Ramos (cell line): ENCODE results near the gene CD70.
"Not testable (repeated sequence)": the region's sequence is repeated elsewhere in the genome, so short reads cannot be mapped to it uniquely, and the experiment has no call there.

Experiments used
- in situ Hi-C: fragments of 300-500 bp; cut with MboI; formaldehyde crosslinking; loops from one replicate; pipeline ENCODE4 v1.14.3; 2022; ENCODE audit warnings: low sequenced_read_pairs; ENCODE audit not compliant: unreplicated experiment

The CD70 gene, protein sequence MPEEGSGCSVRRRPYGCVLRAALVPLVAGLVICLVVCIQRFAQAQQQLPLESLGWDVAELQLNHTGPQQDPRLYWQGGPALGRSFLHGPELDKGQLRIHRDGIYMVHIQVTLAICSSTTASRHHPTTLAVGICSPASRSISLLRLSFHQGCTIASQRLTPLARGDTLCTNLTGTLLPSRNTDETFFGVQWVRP

DNA sequence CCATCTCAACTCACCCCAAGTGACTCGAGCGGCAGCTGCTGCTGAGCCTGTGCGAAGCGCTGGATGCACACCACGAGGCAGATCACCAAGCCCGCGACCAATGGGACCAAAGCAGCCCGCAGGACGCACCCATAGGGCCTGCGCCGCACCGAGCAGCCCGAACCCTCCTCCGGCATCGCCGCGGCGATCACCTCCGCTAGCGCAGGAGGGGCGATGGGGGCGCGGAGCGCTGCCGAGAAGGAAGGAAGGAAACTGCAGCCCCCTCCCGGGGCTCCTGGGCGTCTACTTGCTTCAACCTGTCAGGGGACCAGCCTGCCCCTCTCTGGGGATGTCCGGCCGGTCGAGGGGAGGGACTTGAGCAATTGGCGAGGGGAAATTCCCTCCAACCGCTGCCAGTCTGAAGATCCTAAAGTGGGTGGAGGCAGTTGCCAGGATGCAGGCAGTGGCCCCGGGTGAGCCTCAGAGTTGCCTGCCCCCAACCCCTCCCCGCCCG lies at the start of gene CD70:
CD70 (minus strand) TSS at position 324 of the 493 bp plus-strand sequence; CDS start at position 176, 148 bp downstream.
- in situ Hi-C loops: no loop called here

DNA sequence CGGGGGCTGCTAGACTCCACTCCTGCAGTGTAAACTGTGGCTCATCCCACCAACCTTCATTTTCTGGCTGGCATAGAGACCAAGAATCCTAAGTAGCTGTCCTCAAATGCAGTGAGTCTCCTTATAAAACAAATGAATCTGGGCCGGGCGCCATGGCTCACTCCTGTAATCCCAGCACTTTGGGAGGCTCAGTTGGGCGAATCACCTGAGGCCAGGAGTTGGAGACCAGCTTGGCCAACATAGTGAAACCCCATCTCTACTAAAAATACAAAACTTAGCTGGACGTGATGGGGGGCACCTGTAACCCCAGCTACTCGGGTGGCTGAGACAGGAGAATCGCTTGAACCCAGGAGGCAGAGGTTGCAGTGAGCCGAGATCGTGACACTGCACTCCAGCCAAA lies 49.4 kb upstream of the CD70 start:
- in situ Hi-C loops: not testable (repeated sequence)

DNA sequence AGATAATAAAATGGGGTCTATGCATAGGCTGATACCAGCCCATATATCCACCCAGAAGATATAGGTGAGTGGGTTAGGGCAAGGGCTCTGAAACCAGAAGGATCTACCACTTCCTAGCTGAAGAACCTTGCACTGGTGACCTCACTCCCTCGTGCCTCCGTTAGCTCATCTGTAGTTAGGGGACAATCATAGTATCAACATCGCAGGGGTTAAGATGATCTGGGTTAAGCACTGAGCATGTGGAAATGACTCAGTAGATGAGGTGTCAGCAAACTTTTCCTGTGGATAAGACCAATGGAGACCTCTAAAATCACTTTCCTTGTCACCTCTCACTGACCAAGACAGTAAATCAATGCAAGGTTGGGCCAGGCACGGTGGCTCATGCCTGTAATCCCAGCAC lies 48.5 kb upstream of the CD70 start:
- in situ Hi-C loops: no loop called here

DNA sequence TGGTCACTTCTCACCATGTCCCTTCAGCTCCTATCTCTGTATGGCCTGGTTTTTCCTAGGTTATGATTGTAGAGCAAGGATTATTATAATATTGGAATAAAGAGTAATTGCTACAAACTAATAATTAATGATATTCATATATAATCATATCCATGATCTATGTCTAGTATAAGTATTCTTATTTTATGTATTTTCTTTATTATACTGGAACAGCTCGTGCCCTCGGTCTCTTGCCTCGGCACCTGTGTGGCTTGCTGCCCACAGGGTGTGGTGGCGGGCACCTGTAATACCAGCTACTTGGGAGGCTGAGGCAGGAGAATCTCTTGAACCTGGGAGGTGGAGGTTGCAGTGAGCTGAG lies 42.5 kb upstream of the CD70 start:
- in situ Hi-C loops: loop anchor here (5.0 kb wide), 1 partner anchor 116 kb away; no protein-coding TSS in a partner anchor

DNA sequence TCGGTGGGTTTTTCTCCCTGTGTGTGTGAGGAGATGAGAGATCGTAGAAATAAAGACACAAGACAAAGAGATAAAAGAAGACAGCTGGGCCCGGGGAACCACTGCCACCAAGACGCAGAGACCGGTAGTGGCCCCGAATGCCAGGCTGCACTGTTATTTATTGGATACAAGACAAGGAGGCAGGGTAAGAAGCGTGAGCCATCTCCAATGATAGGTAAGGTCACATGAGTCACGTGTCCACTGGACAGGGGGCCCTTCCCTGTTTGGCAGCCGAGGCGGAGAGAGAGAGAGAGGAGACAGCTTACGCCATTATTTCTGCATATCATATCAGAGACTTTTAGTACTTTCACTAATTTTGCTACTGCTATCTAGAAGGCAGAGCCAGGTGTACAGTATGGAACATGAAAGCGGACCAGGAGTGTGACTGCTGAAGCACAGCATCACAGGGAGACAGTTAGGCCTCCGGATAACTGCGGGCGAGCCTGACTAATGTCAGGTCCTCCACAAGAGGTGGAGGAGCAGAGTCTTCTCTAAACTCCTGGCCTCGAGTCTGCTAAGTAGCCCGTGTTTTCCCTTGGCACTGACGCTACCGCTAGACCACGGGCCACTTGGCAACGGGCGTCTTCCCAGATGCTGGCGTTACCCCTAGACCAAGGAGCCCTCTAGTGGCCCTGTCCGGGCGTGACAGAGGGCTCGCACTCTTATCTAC lies 42.0 kb upstream of the CD70 start:
- in situ Hi-C loops: loop anchor here (5.0 kb wide), 1 partner anchor 116 kb away; no protein-coding TSS in a partner anchor

DNA sequence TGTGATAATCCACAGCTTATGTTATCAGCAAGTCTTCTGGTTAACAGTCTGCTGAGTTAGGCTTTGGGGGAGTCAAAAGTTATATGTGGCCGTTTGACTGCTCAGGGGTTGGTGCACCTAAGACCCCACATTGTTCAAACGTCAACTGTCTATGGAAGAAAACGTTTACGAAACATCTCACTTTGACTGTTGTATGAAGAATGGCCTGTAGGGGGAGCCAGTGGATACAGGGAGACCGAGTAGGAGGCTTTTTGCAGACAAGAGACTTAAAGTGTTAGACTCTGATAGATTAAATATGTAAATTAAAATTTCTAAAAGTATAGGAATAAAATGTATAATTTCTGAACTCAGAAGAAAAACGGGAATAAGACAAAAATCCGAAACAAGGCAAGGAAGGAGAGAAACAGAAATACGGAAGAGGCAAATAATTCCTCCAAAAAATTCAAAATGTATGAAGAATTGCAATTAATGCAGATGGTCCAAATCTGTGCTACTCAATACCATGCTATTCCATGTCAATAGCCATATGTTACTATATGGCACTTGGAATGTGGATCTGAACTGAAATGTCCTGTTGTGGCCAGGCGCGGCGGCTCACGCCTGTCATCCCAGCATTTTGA lies 41.2 kb upstream of the CD70 start:
- in situ Hi-C loops: loop anchor here (5.0 kb wide), 1 partner anchor 115 kb away; no protein-coding TSS in a partner anchor

DNA sequence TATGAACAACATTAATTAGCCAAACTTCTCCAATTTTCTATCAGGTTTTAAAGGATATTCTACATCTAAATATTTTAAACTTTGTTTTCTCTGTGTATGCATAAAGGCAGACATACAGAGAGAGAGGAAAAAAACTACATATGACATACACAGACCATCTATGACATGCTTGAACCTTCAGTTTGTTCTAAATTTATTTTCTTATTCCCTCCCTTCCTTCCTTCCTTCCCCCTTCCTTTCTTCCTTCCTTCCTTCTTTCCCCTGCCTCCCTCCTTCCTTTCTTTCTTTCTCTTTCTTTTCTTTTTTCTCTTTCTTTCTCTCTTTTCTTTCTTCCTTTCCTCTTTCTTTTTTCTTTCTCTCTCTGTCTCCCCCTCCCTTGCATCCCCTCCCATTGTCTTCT lies 35.8 kb upstream of the CD70 start:
- in situ Hi-C loops: no loop called here

DNA sequence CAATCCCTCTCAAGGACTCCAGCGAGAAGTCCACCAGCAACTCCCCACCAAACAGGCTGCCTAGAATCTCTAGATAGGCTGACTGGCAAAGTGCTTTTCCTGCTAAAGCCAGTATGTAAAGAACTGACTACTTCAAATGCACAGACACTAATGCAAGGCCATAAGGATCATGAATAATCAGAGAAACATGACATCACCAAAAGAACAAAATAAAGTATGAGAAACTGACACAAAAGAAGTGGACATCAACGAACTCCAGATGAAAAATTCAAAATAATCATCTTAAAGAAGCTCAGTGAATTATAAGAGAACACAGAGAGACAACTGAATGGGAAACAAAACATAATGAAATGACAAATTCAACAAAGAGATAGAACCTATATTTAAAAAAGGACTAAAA lies 26.4 kb upstream of the CD70 start:
- in situ Hi-C loops: no loop called here

DNA sequence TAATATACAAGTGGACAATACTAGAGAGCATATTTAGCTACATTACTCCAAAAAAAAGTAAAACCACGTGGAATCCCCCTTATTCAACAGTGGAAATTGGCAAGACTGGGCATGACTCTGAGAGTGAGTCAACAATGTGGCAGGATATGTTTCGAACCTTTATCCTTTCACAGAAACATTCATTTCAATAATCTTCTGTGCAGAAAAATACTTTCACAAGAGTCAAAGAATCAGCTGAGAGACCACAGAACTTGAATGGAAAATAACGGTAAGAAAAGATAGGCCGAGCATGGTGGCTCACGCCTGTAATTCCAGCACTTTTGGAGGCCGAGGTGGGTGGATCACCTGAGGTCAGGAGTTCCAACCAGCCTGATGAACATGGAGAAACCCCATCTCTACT lies 25.1 kb upstream of the CD70 start:
- in situ Hi-C loops: no loop called here

DNA sequence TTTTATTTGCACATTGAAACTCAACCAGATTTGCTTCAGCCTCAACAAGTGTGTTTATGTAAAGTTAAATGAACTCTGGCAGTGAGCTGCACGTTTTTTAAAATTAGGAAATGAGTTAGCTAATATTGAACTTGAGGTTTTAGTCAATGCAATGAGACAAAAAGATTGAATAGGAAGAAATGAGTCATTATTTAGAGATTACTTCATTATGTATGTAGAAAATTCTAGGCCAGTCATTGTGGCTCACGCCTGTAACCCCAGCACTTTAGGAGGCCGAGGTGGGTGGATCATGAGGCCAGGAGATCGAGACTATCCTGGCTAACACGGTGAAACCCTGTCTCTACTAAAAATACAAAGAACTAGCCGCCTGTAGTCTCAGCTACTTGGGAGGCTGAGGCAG lies 22.8 kb upstream of the CD70 start:
- in situ Hi-C loops: no loop called here

DNA sequence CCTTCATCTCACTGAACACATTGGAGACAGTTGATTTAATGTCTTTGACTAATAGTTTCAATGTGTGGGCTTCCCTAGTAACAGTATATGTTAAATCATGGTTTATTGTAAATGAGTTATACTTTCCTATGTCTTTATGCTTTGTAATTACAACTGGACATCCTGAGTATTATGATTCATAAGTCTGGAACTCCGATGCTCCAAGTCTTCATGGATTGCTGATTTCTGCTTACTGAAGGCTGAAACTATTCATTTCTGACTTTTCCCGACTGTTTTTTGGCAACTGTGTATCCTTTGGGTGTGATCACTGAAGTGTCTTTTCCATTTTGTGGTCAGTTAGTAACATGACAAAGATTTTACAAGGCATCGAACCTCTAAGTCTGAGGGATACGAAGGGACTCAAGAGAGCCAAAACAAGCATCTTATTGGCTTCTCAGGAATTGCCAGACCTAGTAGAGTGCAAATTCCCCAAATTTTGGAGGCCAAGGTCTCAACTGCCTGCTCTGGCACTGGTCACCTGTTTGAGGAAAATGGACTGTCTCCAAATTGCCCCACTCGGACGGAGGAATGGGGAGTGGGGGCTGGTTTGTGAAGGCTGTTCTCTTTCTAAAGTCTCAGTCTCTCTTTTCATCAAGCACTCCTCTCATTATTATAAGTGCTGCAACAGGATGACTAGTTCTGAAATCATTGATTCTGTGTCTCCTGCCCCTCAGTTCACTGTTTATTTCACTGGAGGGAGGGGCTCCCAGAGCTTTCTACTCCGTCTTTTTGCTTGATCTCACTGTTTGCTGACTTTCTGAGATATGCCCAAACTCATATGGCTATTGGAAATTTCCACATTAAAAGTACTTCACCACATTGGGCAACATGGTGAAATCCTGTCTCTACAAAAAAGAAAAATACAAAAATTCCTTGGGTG lies 20.2 kb upstream of the CD70 start:
- in situ Hi-C loops: no loop called here

DNA sequence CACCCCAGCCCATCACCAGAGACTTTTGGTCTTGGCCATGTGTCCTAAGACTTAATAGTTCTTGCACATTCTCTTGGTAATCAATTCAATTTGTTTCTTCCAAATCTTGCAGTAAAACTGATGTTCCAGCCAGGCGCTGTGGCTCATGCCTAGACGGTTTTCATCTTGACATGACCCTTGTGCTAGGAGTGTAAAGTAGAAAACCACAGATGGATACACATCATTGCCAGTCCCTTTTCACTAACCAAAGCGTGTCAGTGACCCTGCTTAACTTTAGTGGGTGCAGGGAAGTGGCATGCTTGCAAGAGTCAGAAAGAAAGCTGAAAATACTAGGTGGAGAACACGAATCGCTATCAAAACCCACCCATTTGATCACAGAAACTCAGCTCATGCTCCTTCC lies 18.0 kb upstream of the CD70 start:
- in situ Hi-C loops: no loop called here

DNA sequence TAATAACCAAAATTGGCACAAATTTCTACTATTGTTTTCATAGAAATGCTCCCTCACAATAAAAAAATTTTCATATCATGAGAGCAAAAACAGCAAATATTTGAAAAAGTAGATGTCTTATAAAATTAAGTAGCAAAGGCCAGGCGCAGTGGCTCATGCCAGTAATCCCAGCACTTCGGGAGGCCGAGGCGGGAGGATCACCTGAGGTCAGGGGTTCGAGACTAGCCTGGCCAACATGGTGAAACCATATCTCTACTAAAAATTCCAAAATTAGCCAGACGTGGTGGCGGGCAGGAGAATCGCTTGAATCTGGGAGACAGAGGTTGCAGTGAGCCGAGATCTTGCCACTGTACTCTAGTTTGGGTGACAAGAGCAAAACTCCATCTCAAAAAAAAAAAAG lies 17.2 kb upstream of the CD70 start:
- in situ Hi-C loops: not testable (repeated sequence)

DNA sequence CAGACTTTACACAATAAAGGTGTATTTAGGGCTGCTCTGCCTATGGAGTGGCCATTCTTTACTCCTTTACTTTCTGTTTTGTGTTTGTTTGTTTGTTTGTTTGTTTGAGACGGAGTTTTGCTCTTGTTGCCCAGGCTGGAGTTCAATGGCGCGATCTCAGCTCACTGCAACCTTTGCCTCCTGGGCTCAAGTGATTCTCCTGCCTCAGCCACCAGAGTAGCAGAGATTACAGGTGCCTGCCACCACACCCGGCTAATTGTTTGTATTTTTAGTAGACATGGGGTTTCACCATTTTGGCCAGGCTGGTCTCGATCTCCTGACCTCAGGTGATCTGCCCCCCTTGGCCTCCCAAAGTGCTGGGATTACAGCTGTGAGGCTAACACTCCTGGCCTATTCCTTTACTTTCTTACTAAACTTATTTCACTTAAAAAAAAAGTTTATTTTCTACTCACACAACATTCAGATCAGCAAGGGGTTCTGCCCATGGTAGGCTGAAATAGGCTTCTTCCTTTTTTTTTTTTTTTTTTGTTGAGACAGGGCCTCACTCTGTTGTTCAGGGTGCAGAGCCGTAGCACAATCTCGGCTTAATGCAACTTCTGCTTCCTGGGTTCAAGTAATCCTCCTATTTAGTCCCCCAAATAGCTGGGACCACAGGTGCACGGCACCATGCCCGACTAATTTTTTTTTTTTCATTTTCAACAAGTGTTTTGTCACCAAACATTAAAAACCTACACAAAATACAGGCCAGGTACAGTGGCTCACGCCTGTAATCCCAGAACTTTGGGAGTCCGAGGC lies 15.5 kb upstream of the CD70 start:
- in situ Hi-C loops: not testable (repeated sequence)

DNA sequence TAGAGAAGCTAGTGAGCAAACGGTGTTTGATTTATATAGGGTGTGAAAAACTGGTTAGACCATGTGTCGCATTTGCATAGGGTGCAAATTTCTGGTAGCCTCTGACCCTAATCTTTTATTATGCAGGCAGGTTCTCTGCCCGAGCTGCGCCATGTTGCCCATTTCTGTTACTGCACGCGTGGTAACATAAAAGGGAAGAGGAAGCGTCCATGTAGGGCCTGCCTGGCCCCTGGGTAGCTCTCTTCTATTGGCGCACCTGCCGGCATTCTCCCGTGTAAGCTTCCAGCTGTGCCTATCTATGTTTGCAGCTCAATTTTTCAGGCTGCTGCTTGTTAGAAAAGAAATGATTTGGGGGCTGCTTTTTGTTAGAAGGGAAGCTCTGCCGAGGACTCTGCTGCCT lies 14.0 kb upstream of the CD70 start:
- in situ Hi-C loops: no loop called here

DNA sequence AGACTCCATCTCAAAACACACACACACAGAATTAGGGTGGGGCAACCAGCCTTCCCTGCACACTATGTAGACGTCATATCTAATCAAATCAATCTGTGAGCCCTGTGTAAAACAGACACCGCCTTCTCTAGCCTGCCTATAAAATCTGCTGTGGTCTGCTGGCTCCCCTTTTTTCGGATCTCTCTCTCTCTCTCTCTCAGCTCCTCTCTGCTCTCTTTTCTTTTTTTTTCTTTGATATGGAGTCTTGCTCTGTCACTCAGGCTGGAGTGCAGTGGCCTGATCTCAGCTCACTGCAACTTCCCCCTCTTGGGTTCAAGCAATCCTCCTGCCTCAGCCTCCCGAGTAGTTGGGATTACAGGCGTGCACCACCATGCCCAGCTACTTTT lies 11.8 kb upstream of the CD70 start:
- in situ Hi-C loops: no loop called here

DNA sequence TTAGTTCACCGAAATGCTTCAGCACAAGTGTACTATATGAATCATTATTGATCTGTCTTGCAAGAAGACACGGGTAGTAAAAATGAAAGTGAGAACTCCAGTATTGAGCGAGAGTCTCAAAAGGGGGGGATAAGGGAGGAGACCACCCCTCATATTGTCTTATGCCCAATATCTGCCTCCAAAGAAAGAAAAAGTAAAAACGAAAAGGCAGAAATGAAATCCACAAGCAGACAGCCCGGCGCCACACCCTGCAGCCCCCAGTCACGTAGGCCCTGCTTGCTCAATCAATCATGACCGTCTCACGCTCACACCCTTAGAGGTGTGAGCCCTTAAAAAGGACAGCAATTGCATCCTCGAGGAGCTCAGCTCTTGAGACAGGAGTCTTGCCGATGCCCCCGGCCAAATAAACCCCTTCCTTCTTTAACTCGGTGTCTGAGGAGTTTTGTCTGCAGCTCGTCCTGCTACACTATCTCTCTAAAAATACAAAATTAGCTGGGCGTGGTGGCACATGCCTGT lies 10.6 kb upstream of the CD70 start:
- in situ Hi-C loops: not testable (repeated sequence)

DNA sequence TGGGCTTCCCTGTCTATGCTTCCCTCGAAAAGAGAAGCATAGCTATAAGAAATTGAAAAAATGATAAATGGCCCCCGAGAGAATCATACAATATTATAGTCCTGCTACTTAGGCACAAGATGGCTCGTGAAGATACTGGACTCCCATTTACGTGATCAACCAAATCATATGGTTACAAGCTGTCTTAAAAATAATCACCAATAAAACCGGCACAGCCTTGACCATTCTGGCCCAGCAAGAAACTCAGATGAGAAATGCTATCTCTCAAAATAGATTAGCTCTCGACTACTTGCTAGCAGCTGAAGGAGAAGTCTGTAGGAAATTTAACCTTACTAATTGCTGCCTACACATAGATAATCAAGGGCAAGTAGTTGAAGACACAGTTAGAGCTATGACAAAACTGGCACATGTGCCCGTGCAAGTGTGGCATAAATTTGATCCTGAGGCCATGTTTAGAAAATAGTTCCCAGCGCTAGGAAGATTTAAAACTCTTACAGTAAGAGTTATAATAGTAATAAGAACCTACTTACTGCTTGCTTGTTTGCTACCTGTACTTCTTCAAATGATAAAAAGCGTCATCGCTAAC lies 10.1 kb upstream of the CD70 start:
- in situ Hi-C loops: not testable (repeated sequence)

DNA sequence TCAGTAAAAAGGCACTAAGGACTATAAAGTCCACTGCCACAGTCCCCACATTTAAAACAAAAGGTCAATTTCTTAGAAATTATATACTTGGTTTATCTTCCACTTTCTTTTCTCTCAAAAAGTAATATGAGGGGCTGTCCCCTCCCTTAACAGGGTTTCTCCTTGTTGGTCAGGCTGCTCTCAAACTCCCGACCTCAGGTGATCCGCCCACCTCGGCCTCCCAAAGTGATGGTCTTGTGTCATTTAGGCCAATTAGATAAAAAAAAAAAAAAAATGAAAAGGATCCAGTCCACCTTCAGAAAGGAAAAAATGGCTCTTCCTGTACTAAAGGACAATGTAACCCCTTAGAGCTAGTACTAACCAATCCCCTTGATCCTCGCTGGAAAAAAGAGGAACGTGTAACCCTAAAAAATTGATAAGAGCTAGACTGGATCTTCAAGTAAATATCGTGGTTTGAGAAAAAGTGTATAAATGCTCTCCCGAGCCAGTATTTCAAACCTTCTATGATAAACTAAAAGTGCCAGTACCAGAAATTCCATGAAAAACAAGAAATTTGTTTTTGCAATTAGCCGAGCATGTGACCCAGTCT lies 9.0 kb upstream of the CD70 start:
- in situ Hi-C loops: no loop called here
